ENCODE data around the gene DTX3. TPM values are rescaled to one million over a fixed set of nuclear protein-coding genes. Genes with fewer than 3 reads are reported as not detected.

DTX3 gene
- total and polyA plus RNA-seq, 2 of the 13 experiments (the other 11 are each of a cell fraction or from before 2014, with no cell fraction given), result 9.0 to 27.2 TPM

GRCh38 chr12:57619434-57620244 lies 15.0 kb downstream of the DTX3 start (continued):
- TF ChIP-seq ZNF142 (CRISPR knock-in tag; IDR thresholded peaks at IDR 0.05) (no peak), TFDP1 (CRISPR knock-in tag; IDR thresholded peaks at IDR 0.05; ENCODE audit: borderline replicate concordance) (peak; percentile 52; the same call in 1 of the 2 replicates), MTA3 (CRISPR knock-in tag; IDR thresholded peaks at IDR 0.05) (no peak), ZNF101 (CRISPR knock-in tag; IDR thresholded peaks at IDR 0.05; ENCODE audit: borderline replicate concordance, low read depth) (no peak), ZBTB20 (CRISPR knock-in tag; IDR thresholded peaks at IDR 0.05; ENCODE audit: borderline replicate concordance, low read depth) (no peak)
- TF ChIP-seq, protein P1, sequence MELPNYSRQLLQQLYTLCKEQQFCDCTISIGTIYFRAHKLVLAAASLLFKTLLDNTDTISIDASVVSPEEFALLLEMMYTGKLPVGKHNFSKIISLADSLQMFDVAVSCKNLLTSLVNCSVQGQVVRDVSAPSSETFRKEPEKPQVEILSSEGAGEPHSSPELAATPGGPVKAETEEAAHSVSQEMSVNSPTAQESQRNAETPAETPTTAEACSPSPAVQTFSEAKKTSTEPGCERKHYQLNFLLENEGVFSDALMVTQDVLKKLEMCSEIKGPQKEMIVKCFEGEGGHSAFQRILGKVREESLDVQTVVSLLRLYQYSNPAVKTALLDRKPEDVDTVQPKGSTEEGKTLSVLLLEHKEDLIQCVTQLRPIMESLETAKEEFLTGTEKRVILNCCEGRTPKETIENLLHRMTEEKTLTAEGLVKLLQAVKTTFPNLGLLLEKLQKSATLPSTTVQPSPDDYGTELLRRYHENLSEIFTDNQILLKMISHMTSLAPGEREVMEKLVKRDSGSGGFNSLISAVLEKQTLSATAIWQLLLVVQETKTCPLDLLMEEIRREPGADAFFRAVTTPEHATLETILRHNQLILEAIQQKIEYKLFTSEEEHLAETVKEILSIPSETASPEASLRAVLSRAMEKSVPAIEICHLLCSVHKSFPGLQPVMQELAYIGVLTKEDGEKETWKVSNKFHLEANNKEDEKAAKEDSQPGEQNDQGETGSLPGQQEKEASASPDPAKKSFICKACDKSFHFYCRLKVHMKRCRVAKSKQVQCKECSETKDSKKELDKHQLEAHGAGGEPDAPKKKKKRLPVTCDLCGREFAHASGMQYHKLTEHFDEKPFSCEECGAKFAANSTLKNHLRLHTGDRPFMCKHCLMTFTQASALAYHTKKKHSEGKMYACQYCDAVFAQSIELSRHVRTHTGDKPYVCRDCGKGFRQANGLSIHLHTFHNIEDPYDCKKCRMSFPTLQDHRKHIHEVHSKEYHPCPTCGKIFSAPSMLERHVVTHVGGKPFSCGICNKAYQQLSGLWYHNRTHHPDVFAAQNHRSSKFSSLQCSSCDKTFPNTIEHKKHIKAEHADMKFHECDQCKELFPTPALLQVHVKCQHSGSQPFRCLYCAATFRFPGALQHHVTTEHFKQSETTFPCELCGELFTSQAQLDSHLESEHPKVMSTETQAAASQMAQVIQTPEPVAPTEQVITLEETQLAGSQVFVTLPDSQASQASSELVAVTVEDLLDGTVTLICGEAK (IDR thresholded peaks at IDR 0.05), result no peak
- TF ChIP-seq, protein P1 (CRISPR knock-in tag; IDR thresholded peaks at IDR 0.05), result peak; percentile 45; the same call in 1 of the 2 replicates

All from HepG2 (cell line).